NCI-H1436 (cell line): ENCODE data around the gene JADE3.

Experiments used
- DNase-seq: peaks from one replicate; lab custom pipeline; 2025; lab: John Stamatoyannopoulos, UW

JADE3 gene

GRCh38 chrX:46912098-46912602 lies at the start of gene JADE3:
Gene JADE3 (plus strand): TSS chrX:46912421. CDS start chrX:46984895, 72,474 bp downstream.
- DNase-seq = peak; percentile 38

GRCh38 chrX:46863072-46863471 lies 49.1 kb upstream of the JADE3 start:
- no peak for DNase-seq

GRCh38 chrX:46864606-46865005 lies 47.6 kb upstream of the JADE3 start:
- no peak for DNase-seq

GRCh38 chrX:46865281-46865680 lies 46.9 kb upstream of the JADE3 start:
- DNase-seq = no peak

- DNase-seq = no peak
Observed at GRCh38 chrX:46866726-46867125, 45.5 kb upstream of the JADE3 start.

GRCh38 chrX:46873746-46874145 lies 38.5 kb upstream of the JADE3 start:
- DNase-seq = no peak

GRCh38 chrX:46876901-46877300 lies 35.3 kb upstream of the JADE3 start:
- DNase-seq = no peak

- DNase-seq = no peak
Observed at GRCh38 chrX:46882266-46882665, 30.0 kb upstream of the JADE3 start.

- DNase-seq = no peak
Observed at GRCh38 chrX:46884799-46885198, 27.4 kb upstream of the JADE3 start.

- no peak for DNase-seq
Observed at GRCh38 chrX:46898207-46898606, 14.0 kb upstream of the JADE3 start.

GRCh38 chrX:46903458-46904242 lies 8.6 kb upstream of the JADE3 start:
- DNase-seq = peak; percentile 80

- no peak for DNase-seq
Observed at GRCh38 chrX:46904626-46905025, 7.6 kb upstream of the JADE3 start.

- DNase-seq = no peak
Observed at GRCh38 chrX:46910415-46910814, 1.8 kb upstream of the JADE3 start.

- DNase-seq = no peak
Observed at GRCh38 chrX:46912603-46913491, 626 bp downstream of the JADE3 start.

- no peak for DNase-seq
Observed at GRCh38 chrX:46913667-46914066, 1.4 kb downstream of the JADE3 start.

GRCh38 chrX:46916273-46916672 lies 4.1 kb downstream of the JADE3 start:
- no peak for DNase-seq

GRCh38 chrX:46917622-46918021 lies 5.4 kb downstream of the JADE3 start:
- DNase-seq = no peak

- DNase-seq = no peak
Observed at GRCh38 chrX:46918434-46918833, 6.2 kb downstream of the JADE3 start.

GRCh38 chrX:46920235-46920634 lies 8.0 kb downstream of the JADE3 start:
- DNase-seq = no peak

- DNase-seq = no peak
Observed at GRCh38 chrX:46922611-46923010, 10.4 kb downstream of the JADE3 start.

GRCh38 chrX:46927718-46928117 lies 15.5 kb downstream of the JADE3 start:
- no peak for DNase-seq

- no peak for DNase-seq
Observed at GRCh38 chrX:46929439-46930261, 17.4 kb downstream of the JADE3 start.
